SKM-1 treated with dmso at 0.1 percent for 144 hours (cell line): Measurements from ENCODE around the gene PDE4C.
A peak's percentile ranks its signal among the peaks of the same experiment; 100 is the strongest.

ENCODE experiments used
- DNase-seq: peaks from one replicate; lab custom pipeline; 2025; ENCODE audit not compliant: unreplicated experiment; lab: John Stamatoyannopoulos, UW

Gene PDE4C

GRCh38 chr19:18225702-18226468, at the start of gene PDE4C:
Gene PDE4C (minus strand): TSS chr19:18226438. CDS start chr19:18226415, 23 bp downstream.
- no peak for DNase-seq

- DNase-seq: peak; percentile 65
These were observed 48.6 kb upstream of the PDE4C start for GRCh38 chr19:18274781-18275356.

- peak; percentile 46 for DNase-seq
These were observed 48.1 kb upstream of the PDE4C start, which contains the start of gene IQCN for GRCh38 chr19:18274219-18274780. Gene IQCN (minus strand): TSS chr19:18274452. CDS start chr19:18269478, 4,974 bp downstream.

GRCh38 chr19:18273561-18274218, 47.5 kb upstream of the PDE4C start:
- no peak for DNase-seq

- DNase-seq: no peak
These were observed 45.2 kb upstream of the PDE4C start for GRCh38 chr19:18271433-18271841.

GRCh38 chr19:18270326-18270725, 44.1 kb upstream of the PDE4C start:
- DNase-seq: no peak

- DNase-seq: no peak
These were observed 43.0 kb upstream of the PDE4C start for GRCh38 chr19:18269070-18269723.

- DNase-seq: no peak
These were observed 40.8 kb upstream of the PDE4C start for GRCh38 chr19:18266771-18267686.

DNA sequence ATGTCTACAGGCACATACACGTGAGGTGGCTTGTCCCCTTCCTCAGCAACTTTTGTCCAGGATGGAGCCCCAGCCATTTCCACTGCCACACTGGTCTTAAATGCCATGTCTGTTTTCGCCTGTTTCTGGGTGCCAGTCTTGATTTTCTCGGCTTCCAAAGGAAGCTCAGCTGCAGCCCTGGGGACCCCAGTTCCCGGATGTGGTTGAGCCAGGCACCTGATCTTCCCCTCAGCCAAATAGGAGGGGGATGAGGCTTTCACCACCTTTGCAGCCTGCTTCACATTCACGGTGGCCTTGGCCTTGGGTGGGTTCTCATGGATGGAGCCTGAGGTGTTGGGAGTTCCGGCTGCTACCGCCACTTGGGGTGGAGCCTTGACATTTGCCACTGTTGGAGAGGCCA, 39.3 kb upstream of the PDE4C start:
- no peak for DNase-seq

DNA sequence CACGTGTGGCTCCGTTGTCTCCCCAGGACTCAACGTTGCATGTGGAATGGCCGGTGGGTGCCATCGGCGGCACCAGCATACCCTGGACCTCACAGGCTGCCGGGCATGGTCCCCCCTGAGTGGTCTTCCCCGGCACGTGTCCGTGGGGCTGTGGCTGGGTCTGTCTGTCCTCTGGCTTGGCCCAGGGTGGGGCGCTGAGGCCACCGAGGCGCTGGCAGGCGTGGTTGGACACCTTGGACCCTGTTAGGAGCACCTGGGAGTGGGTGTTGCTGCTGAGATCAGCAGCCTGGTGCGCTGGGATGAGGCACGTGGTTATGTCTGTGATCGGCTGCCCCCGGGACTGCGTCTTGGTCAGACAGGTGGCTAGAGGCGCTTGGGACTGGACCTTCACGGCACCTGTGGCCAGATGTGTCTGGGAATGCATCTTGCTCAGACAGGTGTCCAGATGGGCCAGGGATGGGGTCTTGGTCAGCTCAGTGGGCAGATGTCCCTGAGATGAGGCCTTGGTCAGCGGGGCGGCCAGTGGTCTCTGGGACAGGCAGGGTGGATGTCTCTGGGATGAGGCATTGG, 38.8 kb upstream of the PDE4C start:
- DNase-seq: no peak

DNA sequence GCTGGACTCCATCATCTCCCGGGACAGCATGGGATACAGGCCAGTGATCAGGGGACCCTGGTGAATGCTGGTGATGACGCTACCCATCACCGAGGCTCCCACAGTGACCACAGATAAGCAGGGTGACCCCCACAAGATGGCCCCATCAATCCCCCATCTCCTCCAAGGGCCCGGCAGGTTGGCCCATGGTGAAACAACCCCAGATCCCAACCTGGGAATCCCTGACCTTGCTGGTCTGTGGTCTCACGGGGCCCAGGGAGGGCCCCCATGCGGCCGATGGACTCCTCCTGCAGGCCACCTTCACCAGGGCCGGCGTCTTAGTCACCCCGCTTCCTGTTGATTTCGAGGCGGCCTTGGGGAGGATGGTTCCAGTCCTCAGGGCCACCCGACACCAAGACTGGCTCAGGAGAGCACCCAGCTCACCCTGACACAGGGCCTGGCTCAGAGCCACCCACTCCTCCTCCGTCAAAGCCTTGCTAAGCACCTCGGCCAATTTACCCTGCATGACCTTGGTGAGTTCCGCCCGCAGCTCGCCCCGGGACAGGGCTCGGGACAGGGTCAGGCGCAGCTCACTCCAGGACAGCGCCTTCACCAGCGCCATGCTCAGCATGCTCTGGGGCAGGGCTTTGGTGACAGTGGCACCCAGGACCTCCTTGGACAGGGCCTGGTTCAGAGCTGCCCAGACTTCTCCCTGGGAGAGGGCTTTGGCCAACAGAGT, 38.1 kb upstream of the PDE4C start:
- no peak for DNase-seq

- no peak for DNase-seq
These were observed 37.3 kb upstream of the PDE4C start for GRCh38 chr19:18263324-18264136.

DNA sequence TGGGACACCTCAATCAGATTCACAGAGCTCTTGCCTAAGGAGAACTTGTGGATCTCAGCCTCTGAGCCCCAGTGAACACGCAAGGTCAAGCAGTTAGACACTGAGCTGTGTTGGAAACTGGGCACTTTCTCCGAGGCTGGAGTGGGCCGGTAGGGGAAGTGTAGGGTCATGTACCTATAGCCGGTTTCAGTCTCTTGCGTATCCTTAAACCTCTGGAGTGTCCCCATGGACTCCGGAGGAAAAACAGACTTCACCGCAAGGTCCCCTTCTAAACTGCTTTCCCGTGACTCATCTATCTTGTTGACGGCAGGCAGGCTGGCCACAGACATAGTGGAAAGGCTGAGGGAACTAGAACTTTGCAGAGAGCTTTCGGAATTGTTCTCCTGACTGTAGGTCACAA, 36.7 kb upstream of the PDE4C start:
- DNase-seq: no peak

DNA sequence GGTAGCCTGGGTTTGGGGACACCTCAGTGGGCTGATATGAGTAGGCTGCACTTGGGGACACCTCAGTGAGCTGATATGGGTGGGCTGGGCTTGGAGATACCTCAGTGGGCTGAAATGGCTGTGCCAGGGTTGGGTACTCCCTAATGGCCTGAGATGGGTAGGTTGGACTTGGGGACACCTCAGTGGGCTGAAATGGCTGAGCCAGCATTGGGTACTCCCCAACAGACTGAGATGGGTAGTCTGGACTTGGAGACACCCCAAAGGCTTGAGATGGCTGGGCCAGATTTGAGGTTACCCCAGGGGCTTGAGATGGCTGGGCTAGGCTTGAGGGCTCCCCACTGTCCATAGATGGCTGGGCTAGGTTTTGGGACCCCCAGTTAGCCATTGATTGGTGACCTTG, 35.9 kb upstream of the PDE4C start:
- DNase-seq: no peak

DNA sequence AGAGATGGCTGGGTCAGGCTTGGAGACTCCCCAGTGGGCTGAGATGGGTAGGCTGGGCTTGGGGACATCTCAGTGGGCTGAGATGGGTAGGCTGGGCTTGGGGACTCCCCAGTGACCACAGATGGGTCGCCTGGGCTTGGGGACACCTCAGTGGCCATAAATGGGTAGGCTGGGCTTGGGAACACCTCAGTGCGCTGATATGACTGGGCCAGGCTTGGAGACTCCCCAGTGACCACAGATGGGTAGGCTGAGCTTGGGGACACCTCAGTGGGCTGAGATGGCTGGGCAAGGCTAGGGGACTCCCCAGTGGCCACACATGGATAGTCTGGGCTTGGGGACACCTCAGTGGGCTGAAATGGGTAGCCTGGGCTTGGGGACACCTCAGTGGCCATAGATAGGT, 35.2 kb upstream of the PDE4C start:
- no peak for DNase-seq

DNA sequence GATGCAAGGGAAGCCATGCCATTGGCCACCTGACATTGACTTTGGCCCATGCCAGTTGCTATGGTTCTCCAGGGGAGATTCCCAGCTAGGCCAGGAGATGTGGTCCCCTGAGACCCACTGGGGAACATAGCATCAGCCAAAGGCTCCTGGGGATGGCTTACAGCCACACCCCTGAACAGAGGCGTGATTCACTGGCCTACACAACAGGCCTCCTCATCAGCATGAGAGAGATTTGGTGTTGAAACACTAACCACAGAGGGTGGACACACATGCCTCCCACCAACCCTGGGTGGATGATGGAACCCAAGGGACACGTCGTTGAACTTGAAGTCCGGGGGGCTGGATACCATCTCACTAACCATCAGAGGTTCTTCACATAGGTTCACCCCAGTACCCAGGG, 33.7 kb upstream of the PDE4C start:
- no peak for DNase-seq

DNA sequence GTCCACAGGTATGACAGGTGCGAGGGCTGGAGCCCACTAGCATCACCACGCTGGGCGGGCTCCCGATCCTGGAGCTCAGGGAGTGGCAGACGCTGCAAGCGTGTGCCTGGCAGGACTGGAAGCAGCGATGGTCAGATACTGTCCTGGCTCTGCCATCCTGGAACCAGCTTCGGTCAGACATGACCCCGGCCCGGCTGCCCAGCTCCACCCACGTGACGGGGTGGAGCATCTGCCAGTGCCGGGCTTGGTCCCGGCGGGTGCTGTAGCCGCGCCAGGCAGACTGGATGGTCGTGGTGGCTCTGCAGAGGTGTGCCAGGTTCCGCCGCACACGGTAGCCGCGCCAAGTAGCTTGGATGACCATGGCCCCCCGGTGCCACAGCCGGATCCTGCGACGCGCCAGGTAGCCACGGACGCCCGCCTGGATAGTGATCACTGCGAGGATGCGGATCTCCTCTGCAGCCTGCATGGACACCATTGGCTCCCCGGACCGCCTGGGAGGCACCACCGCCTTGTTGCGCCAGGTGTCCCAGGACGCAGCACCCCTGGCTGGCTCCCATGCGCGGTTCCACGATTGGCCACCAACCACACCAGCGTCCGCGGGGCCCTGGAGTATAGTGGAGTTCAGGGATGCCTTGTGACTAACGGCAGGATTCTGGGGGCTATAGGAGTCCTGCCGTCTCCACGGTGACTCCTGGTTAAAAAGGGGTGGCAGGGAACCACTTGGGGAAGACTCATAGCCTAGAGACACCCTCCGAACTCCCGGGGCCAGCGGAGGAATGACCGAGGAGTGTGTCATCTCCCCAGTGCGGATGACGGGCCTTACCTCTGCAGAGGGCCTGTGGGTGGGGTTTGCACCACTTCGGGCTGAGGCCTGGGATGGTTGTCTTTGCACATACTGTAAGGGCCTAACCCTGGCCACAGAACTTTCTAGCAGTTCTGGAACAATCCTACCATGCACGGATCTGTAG, 31.5 kb upstream of the PDE4C start:
- DNase-seq: no peak
